CD14-positive monocyte (primary cell): ENCODE results near the gene EEF1G. TPM values are rescaled to one million over a fixed set of nuclear protein-coding genes. Genes with fewer than 3 reads are reported as not detected.

Experiments used
- DNase-seq, 3 donors: peaks; one replicate each; pipeline ENCODE4 v3.0.0-alpha.2; 2011 to 2022
- H2AFZ ChIP-seq: 2 replicates; pipeline ENCODE4 v1.6.0; 2012; ENCODE audit warnings: mild to moderate bottlenecking, low read depth, low read length, inconsistent platforms; ENCODE audit not compliant: insufficient read depth, poor library complexity, severe bottlenecking
- H3K27ac ChIP-seq, 2 donors: 1 replicate in 1 of 2; 2 replicates in 1 of 2; pipeline ENCODE4 v1.5.1; 2012 to 2013; ENCODE audit warnings: low read length in 2 of 2, control low read depth in 1 of 2, inconsistent platforms in 1 of 2, low read depth in 1 of 2, mild to moderate bottlenecking in 1 of 2
- H3K27me3 ChIP-seq, 2 donors: one replicate each; pipeline versions ENCODE4 v1.6.0 to v1.6.1; 2011 to 2013; ENCODE audit warnings: low read length in 2 of 2; ENCODE audit not compliant: control insufficient read depth in 2 of 2, insufficient read depth in 2 of 2
- H3K36me3 ChIP-seq, 2 donors: replicated peaks in 1 of 2; 1 replicate in 1 of 2; 2 replicates in 1 of 2; pipeline versions ENCODE4 v1.5.1 to v1.6.1; 2012 to 2013; ENCODE audit warnings: low read length in 2 of 2, control low read depth in 1 of 2, inconsistent platforms in 1 of 2, mild to moderate bottlenecking in 1 of 2; ENCODE audit not compliant: insufficient read depth in 2 of 2, control insufficient read depth in 1 of 2
- H3K4me1 ChIP-seq, 2 donors: 1 replicate in 1 of 2; 2 replicates in 1 of 2; pipeline versions ENCODE4 v1.5.1 to v1.6.1; 2012 to 2013; ENCODE audit warnings: low read length in 2 of 2, control low read depth in 1 of 2, inconsistent platforms in 1 of 2, mild to moderate bottlenecking in 1 of 2, moderate library complexity in 1 of 2; ENCODE audit not compliant: insufficient read depth in 2 of 2, control insufficient read depth in 1 of 2
- H3K4me2 ChIP-seq: replicated peaks from 2 replicates; pipeline ENCODE3; 2012; ENCODE audit warnings: low read length, moderate library complexity, mild to moderate bottlenecking; ENCODE audit not compliant: poor library complexity, severe bottlenecking; ENCODE audit errors: extremely low read depth
- H3K4me3 ChIP-seq, 3 experiments: fragments of 200-600 bp in 1 of 3; sonication (generic) in 1 of 3; replicated peaks in 1 of 3; 1 replicate in 2 of 3; 2 replicates in 1 of 3; pipeline ENCODE4 v1.5.1; 2011 to 2013; ENCODE audit warnings: low read length in 3 of 3, mild to moderate bottlenecking in 3 of 3, control low read depth in 2 of 3, low read depth in 2 of 3, inconsistent platforms in 1 of 3, moderate library complexity in 1 of 3
- H3K79me2 ChIP-seq: 2 replicates; pipeline ENCODE4 v1.6.0; 2012; ENCODE audit warnings: mild to moderate bottlenecking, control low read depth, inconsistent platforms, low read length, moderate library complexity; ENCODE audit not compliant: insufficient read depth
- H3K9ac ChIP-seq: 2 replicates; pipeline ENCODE4 v1.6.0; 2017; ENCODE audit warnings: low read length, mild to moderate bottlenecking; ENCODE audit not compliant: insufficient read depth, poor library complexity, severe bottlenecking
- H3K9me3 ChIP-seq, 2 donors: replicated peaks in 1 of 2; 1 replicate in 1 of 2; 2 replicates in 1 of 2; pipeline versions ENCODE4 v1.5.1 to v1.6.1; 2012 to 2013; ENCODE audit warnings: low read length in 2 of 2, control low read depth in 1 of 2; ENCODE audit not compliant: control insufficient read depth in 1 of 2, insufficient read depth in 1 of 2
- H4K20me1 ChIP-seq: 2 replicates; pipeline ENCODE4 v1.6.0; 2012; ENCODE audit warnings: mild to moderate bottlenecking, low read length, control low read depth, moderate library complexity; ENCODE audit not compliant: insufficient read depth
- H3K27ac Mint-ChIP-seq, 7 donors: one replicate each; pipeline ENCODE4 v1.8.0; 2020; ENCODE audit warnings: mild to moderate bottlenecking in 7 of 7, mixed read lengths in 7 of 7, moderate library complexity in 6 of 7, inconsistent platforms in 2 of 7
- H3K27me3 Mint-ChIP-seq, 3 donors: one replicate each; pipeline ENCODE4 v1.8.0; 2021 to 2022; ENCODE audit warnings: low read depth in 3 of 3, mild to moderate bottlenecking in 3 of 3, mixed read lengths in 3 of 3, moderate library complexity in 3 of 3, inconsistent platforms in 1 of 3
- H3K36me3 Mint-ChIP-seq, 2 donors: one replicate each; pipeline ENCODE4 v1.8.0; 2020; ENCODE audit warnings: mixed read lengths in 2 of 2, inconsistent platforms in 1 of 2, mild to moderate bottlenecking in 1 of 2
- H3K4me1 Mint-ChIP-seq: one replicate; pipeline ENCODE4 v1.8.0; 2020; ENCODE audit warnings: mild to moderate bottlenecking, mixed read lengths
- H3K4me3 Mint-ChIP-seq, 2 donors: one replicate each; pipeline ENCODE4 v1.8.0; 2020; ENCODE audit warnings: mild to moderate bottlenecking in 2 of 2, mixed read lengths in 2 of 2, moderate library complexity in 1 of 2
- H3K9me3 Mint-ChIP-seq, 7 donors: one replicate each; pipeline ENCODE4 v1.8.0; 2020 to 2022; ENCODE audit warnings: mixed read lengths in 7 of 7, mild to moderate bottlenecking in 6 of 7, moderate library complexity in 6 of 7, inconsistent platforms in 2 of 7
- CTCF ChIP-seq: fragments of 200-600 bp; IDR thresholded peaks from one replicate; pipeline ENCODE4 v1.8.0; 2022; ENCODE audit warnings: antibody characterized with exemption, mild to moderate bottlenecking
- WGBS: methylation state at CpG from one replicate; pipeline ENCODE4 v1.1.5; 2013; ENCODE audit warnings: missing lambda C conversion rate; ENCODE audit not compliant: insufficient coverage; 5-methylcytosine and 5-hydroxymethylcytosine counted together
- intact Hi-C, 2 donors: fragments of 100-400 bp; cut with micrococcal nuclease; formaldehyde crosslinking; loops; one replicate each; pipeline versions ENCODE4 v1.15.0 to v1.15.1; 2023
- polyA plus RNA-seq, 3 donors: library from polyadenylated mRNA; depleted of rRNA in 1 of 3; unstranded in 2 of 3; stranded (reverse) in 1 of 3; fragments of 300-500 nt in 2 of 3; fragments of >200 nt in 1 of 3; fragmentation: Illumina TruSeq in 2 of 3; gene quantifications; 1 replicate in 2 of 3; 2 replicates in 1 of 3; pipeline ENCODE4 v1.2.3, GENCODE V29; 2012 to 2021

The EEF1G gene
- polyA plus RNA-seq, 3 donors, result 490 to 603 (median 491) TPM

GRCh38 chr11:62514151-62514550 lies 59.5 kb downstream of the EEF1G start:
- Mint-ChIP-seq H3K4me1 (peaks cover 37% of the 10 kb centered on the region), H3K9me3 (peaks cover 0 to 1% (median 0%) of the 10 kb centered on the region in 7 donors), H3K36me3 (peaks cover 47 to 56% of the 10 kb centered on the region in 2 donors), H3K27ac (peak overlapping the region in 1 of 7 donors; percentile 85), H3K4me3 (no peak overlapping the region), H3K27me3 (peaks cover 0 to 7% (median 0%) of the 10 kb centered on the region in 3 donors)
- Histone ChIP-seq H2AFZ (no peak overlapping the region), H3K4me2 (no peak overlapping the region), H3K4me3 (no peak overlapping the region), H3K9me3 (no peaks in the 10 kb centered on the region), H3K9ac (no peak overlapping the region), H3K79me2 (peaks cover 26% of the 10 kb centered on the region), H3K4me1 (peaks cover 3 to 27% of the 10 kb centered on the region in 2 donors), H3K27ac (peak overlapping the region in 1 of 2 donors; percentile 17), H3K27me3 (no peaks in the 10 kb centered on the region), H3K36me3 (peaks cover 44 to 51% of the 10 kb centered on the region in 2 donors), H4K20me1 (peaks cover 73% of the 10 kb centered on the region)
- 91% methylated on average over 5 of the region's 7 CpGs for WGBS
- intact Hi-C loops, result no loop called here
- TF ChIP-seq CTCF, result no peak
- DNase-seq, result no peak

DNA sequence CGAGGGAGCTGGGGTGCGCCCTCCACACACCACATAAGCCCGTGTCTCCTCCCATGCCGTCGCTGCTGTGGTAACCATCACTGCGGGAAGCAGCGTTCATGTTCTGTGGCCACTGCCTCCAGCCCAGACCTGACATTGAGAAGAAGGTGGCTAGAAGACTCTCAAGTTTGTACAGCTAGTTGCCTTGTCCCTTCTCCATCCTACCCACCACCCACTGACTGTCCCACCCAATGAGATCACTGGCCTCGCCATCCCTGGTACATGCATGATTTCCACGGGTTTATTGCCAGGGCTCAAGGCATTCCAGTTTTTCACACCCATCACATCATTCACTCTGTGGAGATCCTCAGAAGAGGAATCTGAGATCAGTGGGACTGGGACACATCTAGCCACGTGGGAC lies 60.1 kb downstream of the EEF1G start:
- Histone ChIP-seq H3K79me2 (peaks cover 21% of the 10 kb centered on the region), H3K4me1 (peaks cover 7 to 32% of the 10 kb centered on the region in 2 donors), H3K4me3 (no peak overlapping the region), H3K27me3 (no peaks in the 10 kb centered on the region), H2AFZ (no peak overlapping the region), H3K36me3 (peaks cover 39 to 45% of the 10 kb centered on the region in 2 donors), H3K9me3 (no peaks in the 10 kb centered on the region), H3K9ac (no peak overlapping the region), H3K27ac (peak overlapping the region in 1 of 2 donors; percentile 10), H4K20me1 (peaks cover 67% of the 10 kb centered on the region), H3K4me2 (no peak overlapping the region)
- intact Hi-C loops, result no loop called here
- Mint-ChIP-seq H3K9me3 (peaks cover 0 to 1% (median 0%) of the 10 kb centered on the region in 7 donors), H3K4me1 (peaks cover 42% of the 10 kb centered on the region), H3K27me3 (peaks cover 0 to 7% (median 0%) of the 10 kb centered on the region in 3 donors), H3K4me3 (no peak overlapping the region), H3K36me3 (peaks cover 41 to 50% of the 10 kb centered on the region in 2 donors), H3K27ac (peak overlapping the region in 6 of 7 donors; percentile 7 to 83 (median 53))
- no peak for TF ChIP-seq CTCF
- no CpG with 5 or more reads among the region's 10 CpGs for WGBS
- no peak for DNase-seq
